NCI-H1436 treated with DMSO at 0.1 percent for 48 hours (cell line): ENCODE measurements around the gene KRTAP10-7.
"Not testable (repeated sequence)": the region's sequence is repeated elsewhere in the genome, so short reads cannot be mapped to it uniquely, and the experiment has no call there.

ENCODE experiments used
- DNase-seq: peaks from one replicate; lab custom pipeline; 2025; lab: John Stamatoyannopoulos, UW

The KRTAP10-7 gene, protein sequence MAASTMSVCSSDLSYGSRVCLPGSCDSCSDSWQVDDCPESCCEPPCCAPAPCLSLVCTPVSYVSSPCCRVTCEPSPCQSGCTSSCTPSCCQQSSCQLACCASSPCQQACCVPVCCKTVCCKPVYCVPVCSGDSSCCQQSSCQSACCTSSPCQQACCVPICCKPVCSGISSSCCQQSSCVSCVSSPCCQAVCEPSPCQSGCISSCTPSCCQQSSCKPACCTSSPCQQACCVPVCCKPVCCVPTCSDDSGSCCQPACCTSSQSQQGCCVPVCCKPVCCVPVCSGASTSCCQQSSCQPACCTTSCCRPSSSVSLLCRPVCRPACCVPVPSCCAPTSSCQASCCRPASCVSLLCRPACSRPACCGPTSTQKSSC

DNA sequence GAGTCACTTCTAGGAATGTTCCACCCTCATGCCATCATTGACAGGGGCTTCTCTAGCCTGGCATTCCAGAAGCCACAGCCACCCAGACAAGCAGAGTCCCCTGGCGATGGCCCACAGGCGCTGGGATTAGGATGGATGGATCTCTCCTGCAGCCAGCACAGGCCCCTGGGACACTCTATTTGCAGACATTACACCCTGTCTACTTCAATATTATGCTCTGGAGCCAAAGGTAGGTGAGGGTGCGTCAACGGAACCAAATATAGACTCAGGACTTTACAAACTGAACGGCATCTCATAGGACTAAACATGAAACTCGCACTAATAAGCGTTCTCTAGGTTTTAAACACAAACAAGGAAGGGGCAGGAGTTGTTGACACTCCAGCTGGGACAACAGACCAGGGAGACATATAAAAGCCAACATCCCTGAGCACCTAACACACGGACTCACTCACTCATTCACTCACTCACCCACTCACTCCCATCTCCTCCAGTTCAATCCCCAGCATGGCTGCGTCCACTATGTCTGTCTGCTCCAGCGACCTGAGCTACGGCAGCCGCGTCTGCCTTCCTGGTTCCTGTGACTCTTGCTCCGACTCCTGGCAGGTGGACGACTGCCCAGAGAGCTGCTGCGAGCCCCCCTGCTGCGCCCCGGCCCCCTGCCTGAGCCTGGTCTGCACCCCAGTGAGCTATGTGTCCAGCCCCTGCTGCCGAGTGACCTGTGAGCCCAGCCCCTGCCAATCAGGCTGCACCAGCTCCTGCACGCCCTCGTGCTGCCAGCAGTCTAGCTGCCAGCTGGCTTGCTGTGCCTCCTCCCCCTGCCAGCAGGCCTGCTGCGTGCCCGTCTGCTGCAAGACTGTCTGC, at the start of gene KRTAP10-7:
Gene KRTAP10-7 (plus strand): TSS at position 480 of the 861 bp plus-strand sequence. CDS start 25 bp downstream, at position 505.
- not testable (repeated sequence) for DNase-seq

DNA sequence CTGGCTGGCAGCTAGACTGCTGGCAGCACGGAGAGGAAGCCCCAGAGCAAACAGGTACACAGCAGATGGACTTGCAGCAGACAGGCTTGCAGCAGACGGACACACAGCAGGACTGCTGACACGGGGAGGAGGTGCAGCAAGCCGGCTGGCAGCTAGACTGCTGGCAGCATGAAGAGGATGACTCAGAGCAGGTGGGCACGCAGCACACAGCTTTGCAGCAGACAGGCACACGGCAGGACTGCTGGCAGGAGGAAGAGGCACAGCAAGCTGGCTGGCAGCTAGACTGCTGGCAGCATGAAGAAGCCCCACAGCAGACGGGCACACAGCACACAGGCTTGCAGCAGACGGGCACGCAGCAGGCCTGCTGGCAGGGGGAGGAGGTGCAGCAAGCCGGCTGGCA, 49.6 kb upstream of the KRTAP10-7 start:
- DNase-seq, result no peak

DNA sequence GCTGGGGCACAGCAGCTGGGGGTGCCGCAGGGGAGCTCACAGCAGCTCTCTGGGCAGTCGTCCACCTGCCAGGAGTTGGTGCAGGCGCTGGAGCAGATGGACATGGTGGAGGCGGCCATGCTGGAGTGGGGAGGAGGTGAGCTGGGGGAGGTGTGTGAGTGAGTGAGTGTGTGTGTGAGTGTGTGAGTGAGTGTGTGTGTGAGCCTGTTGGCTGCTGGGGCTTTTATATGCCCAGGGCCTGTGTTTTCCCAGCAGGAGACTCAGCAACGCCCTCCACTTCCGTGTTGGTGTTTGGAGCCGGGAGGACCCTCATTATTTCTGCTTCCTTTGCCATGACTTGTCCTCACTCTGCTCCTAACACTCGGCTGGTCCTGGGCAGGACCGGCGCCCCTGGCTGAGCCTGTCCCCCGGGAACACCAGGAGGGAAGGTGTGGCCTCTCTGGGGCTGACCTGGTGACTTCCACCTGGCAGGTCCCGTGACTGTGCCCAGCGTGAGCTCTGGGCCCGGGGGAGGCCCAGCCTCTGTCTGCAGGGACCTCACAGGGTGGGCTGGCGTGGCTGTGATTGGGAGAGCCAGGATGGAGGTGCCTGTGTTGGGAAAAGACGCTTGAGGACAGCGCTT, 48.9 kb upstream of the KRTAP10-7 start, which contains the start of gene KRTAP10-2:
Gene KRTAP10-2 (minus strand): TSS at position 166 of the 622 bp plus-strand sequence. CDS start 47 bp downstream, at position 119.
- DNase-seq, result no peak

DNA sequence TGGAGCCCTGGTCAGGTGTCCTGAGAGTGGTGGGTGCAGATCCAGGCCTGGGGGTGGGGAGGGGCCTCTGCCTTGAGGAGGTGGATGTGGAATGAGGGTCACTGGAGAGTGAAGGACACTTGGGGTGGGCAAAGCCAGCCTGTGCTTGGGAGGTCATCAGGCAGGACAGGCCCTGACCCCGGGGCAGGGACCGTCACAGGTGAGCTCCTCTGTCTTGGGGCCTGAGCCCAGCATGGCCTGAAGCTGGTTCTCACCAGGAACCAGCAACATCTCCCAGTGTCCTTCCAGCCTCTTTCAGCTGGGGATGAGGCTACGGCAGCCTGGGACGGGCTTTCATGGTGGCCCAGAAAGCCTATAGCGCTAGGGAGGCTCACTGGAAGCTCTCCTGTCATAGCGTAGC, 48.3 kb upstream of the KRTAP10-7 start:
- no peak for DNase-seq

DNA sequence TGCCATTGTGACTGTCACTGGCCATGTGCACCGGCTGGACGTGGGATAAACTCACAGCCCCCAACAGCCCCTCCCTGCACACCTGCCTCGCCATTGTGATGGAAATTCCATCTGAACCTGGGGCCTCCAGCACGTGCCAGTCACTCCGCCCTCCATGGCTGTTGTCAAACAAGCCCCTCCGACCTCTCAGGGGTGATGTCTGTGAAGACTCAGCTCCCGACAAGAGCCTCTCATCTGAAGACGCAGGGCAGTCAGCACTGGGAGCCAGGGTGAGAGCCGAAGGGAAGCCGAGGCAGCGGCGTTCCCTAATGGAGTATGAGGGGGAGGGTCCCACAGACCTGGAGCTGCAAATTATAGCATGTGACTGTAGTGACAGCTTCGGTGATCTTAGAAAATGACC, 47.7 kb upstream of the KRTAP10-7 start:
- no peak for DNase-seq

DNA sequence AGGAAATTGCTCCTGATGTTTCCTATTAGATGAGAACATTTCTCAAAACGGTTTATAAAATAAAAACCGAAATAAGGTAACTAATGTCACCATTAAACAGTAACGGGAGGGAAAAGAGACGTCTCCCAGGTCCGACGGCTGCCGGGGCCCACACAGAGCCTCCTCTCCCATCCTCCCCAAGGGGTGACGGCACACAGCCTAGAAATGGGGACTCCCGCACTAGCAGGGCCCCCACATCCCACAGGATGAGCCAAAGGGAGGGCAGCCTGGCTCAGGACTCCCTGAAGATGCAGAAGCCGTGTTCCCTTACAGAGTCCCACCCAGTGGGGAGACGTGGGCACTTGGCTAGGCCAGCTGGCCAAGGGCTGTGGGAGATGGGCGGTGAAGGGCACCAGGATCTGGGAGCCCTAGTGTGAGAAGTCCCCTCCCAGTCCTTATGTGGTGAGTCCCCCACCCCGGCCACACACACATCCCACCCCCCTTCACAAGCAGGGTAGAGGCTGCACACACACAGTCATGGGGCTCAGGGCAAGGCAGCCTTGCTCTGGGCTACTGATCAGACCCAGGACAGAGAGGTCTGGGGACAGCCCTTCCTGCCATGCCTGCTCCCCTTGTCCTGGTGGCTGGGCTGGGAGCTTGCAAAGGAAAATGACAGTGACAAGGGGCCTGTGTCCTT, 45.1 kb upstream of the KRTAP10-7 start:
- no peak for DNase-seq

DNA sequence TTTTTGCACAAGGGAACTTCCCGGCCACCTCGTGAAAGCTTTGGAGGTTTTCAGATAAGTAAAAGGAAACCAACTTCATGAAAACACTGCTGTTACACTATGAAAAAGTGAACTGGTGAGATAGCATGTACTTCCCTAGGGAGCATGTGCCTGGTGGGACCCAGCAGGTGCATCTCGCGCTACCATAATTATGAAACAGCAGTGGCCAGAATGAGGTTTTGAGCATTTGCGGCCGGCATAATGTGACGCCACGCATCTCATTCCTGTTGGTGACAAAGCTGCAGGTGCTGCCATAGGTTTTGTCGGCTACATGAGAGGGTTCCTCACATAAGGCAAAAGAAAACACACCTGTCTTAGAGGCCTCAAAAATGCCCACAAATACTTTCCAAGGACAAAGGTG, 43.5 kb upstream of the KRTAP10-7 start:
- peak; percentile 8 for DNase-seq

DNA sequence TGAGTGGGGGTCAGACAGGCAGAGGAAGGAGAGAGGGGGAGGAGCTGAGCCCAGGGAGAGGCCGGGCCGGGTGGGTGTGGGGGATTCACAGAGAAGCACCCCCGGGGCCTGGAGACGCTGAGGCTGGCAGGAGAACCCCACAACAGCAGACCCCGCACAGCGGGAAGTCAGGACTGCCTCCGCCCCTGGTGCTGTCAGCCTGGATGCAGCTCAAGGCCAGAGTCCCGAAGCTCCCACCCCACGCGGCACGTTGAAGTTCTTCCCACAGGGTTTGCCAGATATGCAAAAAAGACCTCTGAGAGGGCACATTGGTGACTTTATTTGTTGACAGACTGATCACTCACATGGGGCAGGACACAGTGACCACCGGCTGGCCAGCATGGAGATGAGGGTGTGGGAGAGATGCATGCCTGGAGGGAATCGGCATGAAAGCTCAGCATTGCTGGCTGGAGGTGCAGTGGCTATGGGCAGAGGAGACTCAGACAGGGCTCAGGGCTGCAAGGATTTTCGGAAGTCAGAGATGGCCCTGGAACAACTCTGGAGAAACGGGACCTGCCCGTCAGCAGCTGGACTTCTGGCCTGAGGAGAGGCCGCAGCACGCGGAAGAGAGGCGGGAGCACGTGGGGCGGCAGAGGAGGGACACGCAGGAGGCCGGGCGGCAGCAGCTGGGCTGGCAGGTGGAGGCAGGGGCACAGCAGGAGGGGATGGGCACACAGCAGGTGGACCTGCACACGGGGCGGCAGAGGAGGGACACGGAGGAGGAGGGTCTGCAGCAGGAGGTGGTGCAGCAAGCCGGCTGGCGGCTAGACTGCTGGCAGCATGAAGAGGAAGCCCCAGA, 42.7 kb upstream of the KRTAP10-7 start:
- DNase-seq, result no peak

DNA sequence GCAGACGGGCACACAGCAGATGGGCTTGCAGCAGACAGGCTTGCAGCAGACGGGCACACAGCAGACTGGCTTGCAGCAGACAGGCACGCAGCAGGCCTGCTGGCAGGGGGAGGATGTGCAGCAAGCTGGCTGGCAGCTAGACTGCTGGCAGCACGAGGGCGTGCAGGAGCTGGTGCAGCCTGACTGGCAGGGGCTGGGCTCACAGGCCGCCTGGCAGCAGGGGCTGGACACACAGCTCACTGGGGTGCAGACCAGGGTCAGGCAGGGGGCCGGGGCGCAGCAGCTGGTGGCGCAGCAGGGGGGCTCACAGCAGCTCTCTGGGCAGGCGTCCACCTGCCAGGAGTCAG, 42.1 kb upstream of the KRTAP10-7 start:
- DNase-seq, result not testable (repeated sequence)

DNA sequence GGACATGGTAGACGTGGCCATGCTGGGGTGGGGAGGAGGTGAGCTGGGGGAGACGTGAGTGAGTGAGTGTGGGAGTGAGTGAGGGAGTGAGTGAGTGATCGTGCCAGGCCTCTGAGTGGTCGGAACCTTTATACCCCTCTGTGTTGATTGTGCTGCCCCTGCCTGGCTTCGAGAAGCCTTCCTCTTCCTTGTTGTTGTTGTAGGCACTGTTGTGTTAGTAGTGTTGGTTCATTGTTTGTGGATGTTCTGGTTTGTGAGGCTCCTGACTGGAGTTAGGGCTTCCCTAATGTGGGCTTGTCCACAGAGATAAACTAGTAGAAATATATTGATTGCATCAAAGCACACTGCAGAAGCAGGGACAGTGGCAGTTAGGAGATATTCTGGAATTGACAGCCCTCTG, 41.7 kb upstream of the KRTAP10-7 start, which contains the start of gene KRTAP10-3:
Gene KRTAP10-3 (minus strand): TSS at position 101 of the 400 bp plus-strand sequence. CDS start 80 bp downstream, at position 21.
- DNase-seq, result no peak

DNA sequence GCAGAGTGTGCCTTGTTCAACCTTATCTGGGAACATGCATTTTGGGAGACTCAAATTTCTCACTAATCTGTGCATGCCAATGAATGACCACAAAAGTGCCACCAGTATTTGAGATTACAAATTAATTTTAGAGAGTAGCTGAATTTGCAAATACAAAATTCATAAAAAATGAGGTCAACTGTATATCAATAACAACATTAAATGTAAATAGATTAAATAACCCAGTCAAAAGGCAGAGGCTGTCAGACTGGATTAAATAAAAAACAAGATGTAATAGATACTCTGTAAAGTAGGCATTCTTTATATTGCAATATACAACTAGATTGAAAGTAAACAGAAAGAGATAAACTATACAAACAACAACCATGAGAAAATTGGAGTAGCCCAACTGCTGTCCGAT, 36.3 kb upstream of the KRTAP10-7 start:
- DNase-seq, result no peak

DNA sequence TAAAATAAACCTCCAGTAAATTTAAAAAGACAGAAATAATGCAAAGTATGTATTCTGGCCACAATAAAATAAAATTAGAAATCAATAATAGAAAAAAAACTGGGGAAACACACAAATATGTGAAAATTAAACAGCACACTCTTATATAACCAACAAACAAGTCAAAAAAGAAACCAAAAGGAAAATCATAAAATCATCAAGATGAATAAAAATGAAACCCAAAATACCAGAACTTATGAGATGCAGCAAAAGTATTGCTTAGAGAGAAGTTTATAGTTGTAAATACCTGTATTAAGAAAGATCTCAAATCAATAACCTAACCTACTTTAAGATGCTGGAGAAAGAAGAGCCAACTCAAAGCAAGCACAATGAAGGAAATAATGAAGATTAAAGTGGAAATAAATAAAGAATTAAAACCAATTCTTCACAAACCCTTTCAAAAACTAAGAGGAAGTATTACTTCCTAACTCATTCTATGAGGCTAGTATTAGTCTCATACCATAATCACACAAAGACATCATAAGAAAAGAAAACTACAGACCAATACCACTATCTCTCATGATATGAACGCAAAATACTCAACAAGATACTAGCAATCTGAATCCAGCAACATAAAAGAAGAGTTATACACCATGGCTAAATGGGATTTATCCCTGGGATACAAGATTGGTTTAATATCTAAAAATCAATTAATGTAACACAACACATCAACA, 35.4 kb upstream of the KRTAP10-7 start:
- DNase-seq, result no peak

DNA sequence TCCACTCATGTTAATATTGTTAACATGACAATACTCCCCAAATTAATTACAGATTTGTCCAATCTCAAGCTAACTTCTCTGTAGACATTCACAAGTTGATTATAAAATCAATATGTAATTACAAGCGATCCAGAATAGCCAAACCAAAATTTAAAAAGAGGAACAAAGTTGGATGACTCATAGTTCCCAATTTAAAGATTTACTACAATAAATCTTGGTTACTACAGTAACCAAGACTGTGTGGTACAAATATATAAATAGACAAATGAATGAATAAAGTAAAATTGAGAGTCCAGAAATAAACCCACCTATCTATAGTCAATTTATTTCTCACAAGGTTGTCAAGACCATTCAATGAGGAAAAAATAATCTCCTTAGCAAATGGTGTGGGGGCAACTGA, 34.0 kb upstream of the KRTAP10-7 start:
- no peak for DNase-seq

DNA sequence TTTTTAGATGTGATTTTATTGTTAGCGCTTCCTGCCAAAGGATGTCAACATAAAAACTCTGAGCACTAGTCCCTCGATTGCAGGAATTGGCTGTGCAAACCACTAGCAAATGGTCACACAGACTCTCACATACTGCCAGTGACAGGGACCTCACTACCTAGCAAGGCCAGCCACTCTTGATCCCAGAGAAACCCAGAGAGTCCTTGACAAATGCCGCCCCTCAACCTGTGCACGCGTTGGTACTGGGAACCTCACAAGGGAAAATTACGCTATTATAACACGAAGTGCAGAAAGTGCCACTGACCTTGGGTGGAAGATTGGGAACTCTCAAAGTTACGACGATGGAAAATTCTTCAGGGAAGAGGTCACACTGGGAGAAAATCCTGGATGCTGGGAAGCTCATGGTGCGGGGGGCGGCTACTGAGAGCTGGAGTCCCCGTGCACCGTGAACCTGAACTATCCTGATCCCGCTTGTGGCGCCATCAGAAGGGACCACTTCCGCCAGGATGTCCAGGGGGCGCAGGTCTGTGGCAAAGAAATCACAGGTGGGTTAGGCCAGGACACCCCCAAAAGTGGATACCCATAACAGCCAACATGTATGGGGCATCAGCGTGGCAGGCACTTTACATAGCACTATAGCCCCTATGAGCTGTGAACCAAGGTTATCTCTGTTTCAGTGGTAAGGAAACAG, 32.8 kb upstream of the KRTAP10-7 start:
- no peak for DNase-seq

DNA sequence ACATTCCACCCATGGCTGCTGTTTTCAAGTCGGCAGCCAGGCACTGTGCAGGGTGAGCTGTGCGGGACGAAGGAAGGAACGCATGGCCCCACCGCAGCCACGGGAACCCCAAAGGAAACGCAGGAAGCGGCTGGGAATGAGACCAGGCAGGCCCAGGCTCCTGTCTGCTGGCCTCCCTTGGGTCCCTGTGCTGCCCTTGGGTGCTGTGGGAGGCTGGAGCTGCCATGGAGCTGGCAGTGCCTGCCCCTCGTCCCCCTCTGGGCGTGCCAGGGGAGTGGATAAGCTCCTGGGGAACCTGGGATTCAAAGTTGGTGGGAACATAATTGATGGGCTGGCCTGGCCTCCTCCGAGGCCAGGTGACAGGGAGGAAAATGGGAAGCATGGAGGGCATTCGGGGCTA, 32.1 kb upstream of the KRTAP10-7 start:
- DNase-seq, result no peak

DNA sequence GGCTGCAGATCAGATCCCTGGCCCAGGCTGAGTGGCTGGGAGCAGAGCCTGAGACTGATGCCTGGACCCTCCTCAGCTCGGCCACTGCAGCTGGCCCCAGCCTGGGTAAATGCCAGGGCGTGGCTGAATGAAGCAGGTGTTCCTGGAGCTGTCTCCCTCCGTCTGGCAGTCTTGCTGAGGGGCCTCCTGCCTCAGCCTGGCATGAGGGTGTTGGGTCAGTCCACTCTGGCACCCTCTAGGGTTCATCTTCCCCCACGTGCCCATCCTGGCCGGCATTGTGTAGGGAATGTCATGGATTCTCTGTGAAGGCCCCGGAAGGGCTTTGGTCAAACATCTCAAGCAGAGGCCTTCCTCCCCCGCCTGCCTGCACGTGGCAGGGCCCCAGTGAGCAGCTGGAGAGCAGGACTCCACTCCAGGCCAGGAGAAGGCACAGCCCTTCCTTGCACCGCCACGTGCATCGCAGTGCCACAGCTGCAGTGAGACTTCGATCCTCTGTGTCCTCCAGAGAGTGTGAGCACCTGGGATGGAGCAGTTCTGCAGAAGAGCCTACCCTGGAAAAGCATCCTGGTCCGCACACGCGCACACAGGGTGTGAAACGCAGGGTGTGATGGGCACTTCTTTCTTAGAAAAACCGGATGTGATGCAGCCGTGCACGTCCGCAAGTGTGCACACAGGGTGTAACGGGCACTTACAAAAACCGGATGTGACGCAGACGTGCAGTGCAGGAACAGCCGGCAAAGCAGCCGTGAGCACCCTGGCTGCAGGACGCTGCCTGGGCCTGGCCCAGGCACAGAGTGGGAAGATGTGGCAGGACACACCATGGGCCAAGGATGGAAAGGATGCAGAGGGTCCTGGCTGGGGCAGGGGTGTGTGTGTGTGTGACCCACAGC, 31.5 kb upstream of the KRTAP10-7 start:
- no peak for DNase-seq

DNA sequence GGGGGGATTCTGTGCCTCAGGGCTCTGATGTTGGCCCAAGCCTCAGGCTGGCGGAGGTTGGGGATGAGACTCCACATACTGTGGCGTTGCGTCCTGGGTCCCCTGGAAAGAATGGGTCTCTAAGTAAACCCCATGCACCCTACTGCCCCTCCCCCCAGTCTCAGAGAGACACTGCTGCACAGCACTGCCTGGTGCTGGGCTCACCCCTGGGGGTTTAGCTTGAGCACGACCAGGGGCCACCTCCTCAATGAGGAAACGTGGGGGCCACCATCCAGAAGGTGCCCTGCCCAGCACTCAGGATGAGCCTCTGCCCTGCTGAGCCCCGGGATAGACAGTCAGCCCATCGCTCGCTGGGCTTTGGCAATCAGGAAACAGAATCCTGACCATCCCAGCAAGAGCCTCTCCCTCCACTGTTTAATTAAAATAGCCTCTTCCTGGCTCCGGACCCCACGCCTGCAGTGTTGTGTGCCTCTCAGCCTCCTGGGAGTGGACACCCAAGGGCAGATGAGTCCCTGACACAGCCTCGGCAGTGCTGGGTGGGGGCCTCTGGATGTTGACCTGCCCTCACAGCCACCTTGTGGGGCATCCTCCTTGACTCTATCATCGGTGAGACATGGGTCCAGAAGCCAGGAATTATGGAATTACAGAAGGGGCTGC, 30.4 kb upstream of the KRTAP10-7 start:
- DNase-seq, result no peak

DNA sequence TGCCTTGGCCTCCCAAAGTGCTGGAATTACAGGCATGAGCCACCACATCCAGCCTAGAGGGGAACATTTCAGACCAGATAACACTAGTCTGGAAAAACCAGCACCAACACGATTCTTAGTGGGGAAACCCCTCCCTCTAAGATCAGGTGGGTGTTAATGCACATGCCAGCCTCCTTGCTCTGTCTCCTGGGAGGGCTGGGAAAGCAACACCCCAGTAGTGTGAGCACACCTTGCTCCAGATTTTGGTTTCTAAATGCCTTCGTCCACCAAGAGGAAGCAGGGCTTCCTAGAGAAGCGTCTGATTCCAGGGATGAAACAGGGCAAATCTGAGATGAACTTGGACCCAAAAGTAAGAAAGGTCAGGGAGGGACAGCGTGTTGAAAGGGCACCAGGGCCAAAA, 29.1 kb upstream of the KRTAP10-7 start:
- DNase-seq, result no peak
